GM19023 (cell line): ENCODE results near the gene PRSS22.

Experiments used
- ATAC-seq: cut with Tn5 transposase; IDR thresholded peaks from one replicate; pipeline ENCODE4 v1.9.1; 2021; ENCODE audit warnings: mild to moderate bottlenecking, moderate library complexity; ENCODE audit not compliant: unreplicated experiment

Gene PRSS22

DNA sequence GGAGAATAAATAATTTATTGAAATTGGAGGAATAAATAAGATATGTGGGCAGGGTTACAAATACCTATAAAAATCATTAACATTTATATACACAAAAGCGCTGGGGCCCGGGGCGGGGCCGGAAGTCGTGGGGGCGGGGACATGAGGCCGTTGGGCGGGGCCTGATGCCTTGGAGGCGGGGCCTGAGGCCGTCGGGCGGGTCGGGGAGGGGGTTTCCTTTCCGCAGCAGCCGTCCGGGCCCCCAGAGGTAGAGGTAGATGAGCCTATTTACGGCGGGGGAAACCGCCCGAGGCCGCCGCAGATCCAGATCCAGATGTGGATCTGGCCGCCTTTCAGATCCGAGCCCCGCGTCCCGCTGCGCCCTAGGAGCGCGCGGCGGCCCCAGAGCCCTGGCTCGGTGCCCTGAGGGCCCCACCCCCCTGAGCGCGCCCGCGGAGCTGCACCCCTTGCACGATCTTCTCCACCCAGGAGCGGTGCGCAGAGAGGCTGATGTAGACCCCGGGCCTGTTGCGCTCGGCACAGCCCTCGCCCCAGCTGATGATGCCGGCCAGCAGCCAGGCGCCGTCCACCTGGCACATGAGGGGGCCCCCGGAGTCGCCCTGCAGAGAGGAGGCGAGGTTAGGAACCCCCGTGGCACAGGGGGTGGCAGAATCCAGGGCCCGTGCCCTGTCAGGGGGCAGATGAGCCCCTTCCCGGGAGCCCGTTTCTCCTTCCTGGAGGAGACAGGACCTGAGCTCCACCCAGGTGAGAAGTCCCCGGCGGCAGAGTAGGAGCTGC is 5.1 kb downstream of the PRSS22 start:
- ATAC-seq = no peak

DNA sequence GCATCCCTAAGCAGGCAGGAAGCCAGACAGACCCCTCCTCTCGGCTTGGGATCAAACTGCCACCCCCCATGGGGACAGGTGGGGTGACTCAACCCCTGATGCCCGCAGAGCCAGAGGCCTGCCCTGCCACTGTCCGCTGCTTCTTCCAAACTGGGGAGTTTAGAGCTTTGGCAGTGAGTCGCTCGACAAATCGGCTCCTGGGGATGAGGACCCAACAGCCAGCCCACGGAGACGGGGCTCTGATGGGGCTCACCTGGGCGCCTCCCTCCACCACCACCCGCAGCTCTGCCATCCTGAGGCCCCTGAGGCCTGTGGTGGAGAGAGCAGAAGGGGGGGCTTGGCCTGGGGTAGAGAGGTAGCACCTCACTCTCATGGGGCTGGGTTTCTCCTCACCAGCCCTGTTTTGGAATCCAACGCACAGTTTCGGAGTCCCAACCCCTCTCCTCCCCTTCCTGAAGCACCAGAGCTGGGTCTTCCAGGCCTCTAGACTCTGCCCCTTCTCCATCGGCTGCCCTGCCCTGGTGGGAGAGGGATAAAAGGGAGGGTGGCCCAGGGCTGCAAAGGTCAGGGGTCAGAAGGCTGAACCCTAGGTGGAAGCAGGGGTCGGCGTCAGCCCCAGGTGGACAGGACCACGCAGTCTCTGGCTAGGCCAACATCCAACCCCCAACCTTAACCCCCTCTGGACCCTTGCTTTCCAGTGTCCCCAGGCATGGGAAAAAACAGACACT is 5.8 kb downstream of the PRSS22 start:
- ATAC-seq = no peak

DNA sequence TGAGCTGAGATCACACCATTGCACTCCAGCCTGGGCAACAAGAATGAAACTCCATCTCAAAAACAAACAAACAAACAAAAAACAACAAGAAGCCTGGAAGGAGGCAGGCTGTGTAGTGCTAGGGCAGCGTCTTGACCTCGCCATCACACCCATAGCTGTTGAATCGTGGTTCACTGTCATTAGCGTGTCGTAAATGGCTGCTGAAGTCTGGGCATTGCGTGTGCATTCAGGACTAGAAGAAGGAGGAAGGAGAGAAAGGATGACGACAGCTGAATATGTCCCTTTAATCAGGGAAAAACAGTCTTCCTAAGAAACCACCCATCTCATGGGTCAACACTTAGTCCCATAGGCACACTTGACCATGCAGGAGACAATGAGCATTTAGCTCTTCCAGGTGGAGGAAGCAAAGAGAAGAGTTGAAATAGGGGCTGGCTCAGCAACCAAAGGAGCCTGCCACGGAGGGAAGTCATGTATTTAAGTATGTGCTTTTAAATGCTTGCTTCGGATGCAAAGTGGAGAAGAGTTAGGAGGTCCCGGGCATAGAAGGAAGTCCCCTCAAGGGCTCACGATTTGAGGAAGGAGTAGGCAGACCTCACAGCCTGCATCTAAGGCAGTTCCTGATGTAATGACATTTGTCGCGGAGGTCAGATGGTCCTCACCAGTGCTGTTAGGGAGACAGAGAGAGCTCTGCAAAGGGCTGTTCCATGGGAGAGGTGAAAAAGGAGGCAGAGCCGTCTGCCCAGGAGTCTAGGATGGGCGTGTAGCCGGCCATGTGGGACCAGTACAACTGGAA is 8.8 kb downstream of the PRSS22 start:
- no peak for ATAC-seq

DNA sequence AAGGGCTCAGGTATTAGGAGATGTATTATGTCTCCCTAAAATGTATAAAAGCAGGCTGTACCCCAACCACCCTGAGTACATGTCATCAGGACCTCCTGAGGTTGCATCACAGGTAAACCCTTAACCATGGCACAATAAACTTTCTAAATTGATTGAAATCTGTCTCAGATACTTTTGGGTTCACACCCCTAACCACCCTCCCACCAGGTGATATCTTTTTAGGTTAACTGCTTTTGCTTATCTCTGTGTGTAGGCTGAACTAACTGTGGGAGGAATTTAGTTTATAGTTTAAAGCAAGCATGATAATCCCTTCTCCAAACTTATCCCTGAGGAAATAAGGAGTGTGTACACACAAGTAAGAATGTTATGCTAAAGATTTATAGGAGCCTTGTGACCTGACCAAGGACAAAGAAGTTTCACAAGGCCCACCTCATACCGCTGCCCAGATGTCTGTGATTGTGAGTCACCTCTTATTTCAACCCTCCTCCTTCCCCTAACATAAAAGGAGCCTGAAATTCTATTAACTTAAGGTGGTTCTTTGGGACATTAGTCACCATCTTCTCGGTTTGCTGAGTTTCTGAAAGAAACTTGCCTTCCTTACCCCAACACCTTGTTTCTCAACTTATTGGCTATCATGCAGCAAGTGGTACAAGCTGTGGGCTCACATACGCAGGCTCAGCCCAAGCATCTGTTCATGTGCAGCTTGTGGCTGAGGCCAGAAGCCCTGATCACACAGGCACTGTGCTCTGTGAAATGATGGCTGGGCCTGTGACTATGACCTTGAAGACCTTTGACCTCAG is 11.3 kb downstream of the PRSS22 start:
- ATAC-seq = no peak

DNA sequence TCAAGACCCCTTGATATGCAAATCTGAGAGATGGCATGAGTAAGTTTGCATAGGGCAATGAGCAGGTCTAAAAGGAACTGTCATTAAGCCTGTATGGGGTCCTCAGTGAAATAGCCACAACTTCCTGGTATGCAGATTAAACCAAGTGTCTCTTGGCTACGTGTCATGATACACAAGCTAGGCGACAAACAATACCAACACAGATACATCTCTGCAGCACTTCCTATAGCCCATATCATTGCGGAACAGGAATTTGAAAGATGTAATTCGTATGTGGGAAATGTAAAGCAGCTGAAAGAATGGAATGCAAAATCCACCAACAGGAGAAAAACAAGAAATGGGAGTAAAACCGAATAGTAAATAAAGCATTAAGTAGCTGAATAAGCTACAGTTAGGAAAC is 12.9 kb downstream of the PRSS22 start:
- ATAC-seq = no peak

DNA sequence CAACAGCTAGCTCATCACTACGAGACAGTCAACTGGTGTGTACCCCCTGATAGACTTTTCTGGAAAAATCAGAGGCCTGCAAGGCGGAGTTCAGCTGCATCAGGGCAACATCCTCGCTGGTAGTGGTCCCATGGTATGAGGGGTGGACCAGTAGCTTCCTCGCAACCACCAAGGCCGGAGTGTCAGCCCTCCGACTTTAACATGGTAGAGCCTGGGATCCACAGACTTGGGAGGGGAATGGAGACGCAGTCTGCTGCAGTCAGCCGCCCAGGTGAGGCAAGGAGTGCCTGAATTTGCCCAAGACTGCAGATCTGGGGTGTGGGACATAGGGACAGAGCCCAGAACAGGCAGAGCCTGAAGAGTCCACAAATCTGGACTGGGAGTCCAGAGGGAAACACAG is 14.4 kb downstream of the PRSS22 start:
- no peak for ATAC-seq

DNA sequence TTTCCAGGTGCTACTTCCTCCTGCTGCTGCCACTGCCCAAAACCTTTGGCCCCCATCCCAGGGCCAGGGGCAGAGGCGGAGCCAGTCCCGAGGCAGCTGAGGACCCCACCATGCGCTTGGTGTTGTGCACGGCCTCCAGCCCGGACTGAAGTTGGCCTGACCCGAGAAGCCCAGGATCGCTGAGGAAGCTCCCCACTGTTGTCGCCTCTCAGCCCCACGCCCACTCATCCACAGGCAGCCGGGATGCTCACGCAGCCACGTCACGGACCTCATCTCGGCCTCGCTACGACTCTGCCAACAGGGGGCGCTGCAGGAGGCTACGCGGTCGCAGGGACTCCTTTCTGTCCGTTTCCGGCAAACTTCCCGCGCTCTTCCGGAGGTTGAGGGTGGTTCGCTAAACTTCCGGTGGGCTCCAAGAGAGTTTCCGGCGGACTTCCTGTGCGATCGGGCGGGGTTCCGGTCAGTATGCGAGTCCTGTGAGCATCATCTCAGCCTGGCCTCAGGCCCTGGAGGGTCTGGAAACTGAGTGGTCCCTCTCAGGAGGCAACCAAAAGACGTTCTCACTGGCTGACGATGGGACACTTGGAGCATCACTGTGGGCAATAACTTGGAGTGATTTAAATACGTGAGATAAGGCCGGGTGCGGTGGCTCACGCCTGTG is 15.5 kb downstream of the PRSS22 start:
- no peak for ATAC-seq

DNA sequence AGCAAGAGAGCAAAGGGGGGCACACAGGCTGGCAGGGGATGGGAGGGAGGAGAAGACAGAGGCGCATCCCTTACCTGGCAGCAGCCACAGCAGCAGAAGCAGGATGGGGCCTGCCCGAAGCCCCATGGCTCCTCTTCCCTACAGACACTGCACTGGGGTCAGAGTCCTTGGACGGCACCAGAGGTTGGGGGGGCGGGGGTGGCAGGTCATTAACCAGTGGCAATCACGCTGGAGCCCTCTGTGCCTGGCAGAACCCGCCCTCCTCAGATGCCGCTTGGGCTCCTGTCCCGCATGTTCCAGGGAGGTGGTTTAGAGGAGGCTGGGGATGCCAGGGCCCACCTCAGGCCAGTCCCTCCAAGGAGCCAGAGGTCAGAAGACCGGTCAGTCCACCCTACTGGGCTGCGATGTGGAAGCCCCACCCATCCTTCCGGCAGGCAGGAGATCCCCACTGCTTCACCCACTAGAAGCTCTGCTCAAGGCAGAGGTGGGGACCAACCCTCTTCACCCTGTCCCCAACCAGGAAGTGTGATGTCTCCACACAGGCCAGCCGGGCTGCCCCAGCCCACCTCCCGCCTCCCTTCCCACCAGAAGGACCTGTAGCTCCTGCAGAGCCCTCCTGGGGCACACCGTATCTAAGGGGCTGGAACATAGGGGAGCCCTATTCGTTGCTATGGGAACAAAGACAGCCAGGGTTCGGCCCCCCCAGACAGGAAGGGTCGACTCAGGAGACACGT is 16.2 kb downstream of the PRSS22 start:
- no peak for ATAC-seq

DNA sequence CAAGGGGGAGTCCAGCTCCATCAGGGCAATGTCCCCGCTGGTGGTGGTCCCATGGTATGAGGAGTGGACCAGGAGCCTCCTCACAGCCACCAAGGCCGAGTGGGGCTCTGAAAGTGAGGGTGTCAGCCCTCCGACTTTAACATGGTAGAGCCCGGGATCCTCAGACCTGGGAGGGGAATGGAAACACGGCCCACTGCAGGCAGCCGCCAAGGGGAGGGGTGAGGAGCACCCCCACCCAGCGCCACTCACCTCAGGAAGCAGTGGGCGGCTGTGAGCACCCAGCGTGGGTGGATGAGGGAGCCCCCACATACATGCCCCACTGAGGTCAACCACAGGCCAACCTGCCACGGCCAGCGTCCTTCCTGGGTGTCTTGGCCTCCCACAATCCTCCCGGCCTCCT is 17.1 kb downstream of the PRSS22 start:
- no peak for ATAC-seq

DNA sequence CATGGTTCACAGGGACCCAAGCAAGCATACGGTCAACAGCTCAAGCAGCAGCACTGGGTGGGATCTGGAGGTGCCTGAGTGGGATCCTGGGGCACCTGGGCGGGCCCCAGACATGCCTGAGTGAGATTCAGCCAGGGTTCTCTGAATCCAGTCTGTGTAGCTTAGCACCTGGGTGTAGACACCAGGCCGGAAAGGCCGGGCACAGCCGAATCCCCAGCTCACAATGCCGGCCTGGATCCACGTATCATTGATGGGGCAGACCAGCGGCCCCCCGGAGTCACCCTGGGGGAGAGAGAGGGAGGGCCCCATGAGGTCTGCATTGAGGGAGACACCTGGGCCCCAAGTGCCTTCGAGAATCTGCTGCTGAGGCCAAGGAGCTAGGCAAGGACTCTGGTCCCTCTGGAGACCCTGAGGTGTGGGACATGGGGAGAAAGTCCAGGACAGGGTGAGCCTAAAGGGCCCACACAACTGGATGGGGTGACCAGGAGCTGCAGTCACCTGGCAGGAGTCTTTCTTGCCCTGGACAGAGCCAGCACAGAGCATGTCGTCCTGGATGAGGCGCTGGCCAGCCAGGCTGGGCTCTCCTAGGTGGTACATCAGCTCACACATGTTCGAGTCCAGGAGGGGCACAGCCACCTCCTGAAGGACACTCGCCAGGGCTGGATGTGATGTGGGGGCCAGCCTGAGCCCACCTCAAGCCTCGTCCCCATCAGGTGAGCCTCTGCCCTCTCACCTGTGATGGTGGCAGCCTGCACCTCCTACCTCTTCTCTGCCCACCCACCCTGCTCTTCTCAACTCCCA is 18.1 kb downstream of the PRSS22 start:
- no peak for ATAC-seq

DNA sequence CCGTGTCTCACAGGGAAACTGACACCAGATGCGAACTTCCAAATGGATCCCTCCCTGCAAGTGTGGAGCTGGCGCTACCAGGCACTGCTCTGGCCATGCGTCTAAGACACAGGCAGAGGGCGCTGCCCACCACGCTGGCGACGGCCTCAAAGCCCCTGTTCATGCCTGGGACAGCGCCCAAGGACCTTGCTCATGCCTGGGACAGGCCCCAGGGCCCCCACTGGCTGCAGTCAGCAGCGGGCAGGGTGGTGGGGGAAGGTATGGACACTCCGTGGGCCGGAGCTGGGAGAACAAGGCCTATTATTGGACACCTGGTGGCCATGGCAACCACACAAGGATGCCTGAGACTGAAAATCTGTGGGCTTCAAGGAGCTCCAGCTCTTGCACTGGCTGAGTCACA is 19.0 kb downstream of the PRSS22 start:
- ATAC-seq = no peak

DNA sequence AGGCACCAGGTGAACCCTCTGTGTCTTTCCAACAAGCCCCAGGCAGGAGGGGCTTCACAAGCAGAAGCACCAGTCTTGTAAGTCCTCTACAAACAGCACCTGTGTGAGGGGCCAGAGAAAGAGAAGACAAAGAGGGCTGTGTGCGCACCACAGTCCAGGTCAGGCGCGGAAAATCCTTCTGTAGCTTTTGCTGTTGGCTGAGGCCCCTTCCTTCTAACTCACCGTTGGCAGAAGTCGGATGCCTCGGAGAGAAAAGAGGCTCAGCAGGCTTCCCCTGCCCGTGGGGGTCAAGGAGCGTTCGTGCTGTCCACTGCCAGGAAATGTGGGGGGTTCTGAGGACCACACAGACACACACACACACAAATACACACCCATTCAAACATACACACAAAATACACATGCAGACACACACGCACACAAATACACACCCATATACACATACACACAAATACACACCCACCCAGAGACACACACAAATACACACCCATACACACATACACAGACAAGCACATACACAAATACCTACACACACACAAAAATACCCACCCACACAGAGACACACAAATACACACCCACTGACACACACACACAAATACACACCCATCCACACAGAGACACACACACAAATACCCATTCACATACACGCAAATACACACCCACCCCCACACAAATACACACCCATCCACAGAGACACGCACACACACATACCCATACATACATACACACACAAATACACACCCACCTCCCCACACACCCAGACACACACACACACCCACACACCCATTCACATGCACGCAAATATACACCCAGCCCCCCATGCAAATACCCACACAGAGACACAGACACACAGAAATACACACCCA is 21.1 kb downstream of the PRSS22 start:
- no peak for ATAC-seq

DNA sequence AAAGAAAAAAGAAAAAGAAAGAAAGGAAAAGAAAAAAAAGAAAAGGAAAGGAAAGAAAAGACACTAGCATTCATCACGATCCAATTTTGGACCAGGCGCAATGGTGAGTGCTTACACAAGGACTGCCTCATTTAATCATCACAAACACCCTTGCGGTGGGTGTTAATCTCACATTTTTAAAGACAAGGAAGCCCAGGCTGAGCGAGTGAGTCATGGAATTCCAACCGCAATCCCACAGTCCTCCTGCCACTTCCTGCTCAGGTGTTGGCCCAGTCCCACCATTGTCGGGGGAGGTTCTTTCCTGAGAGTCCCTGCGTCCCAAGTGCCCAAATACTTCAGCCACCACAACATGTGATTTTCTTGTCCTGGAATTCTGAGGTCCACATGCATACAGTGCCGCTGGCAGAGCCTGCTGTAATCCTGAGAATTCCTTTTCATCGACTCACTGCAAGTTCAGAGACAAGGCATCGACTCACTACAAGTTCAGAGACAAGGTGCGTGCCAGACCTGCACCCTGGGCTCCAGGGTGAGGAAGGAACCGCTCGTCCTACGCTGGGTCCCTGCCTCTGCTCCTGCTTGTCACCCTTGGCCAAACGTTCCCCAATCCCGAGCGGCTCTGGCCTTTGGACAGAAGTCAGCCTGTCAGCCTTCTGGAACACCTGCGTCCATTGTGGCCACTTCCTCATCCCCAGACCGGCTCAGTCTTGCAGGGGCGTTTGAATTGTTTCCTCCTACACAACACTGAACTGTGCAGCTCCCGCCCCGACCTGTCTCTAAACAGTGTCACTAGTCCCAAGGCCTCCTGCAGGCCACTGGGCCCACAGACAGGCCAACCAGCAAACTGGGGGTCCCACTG is 22.1 kb downstream of the PRSS22 start:
- ATAC-seq = no peak

DNA sequence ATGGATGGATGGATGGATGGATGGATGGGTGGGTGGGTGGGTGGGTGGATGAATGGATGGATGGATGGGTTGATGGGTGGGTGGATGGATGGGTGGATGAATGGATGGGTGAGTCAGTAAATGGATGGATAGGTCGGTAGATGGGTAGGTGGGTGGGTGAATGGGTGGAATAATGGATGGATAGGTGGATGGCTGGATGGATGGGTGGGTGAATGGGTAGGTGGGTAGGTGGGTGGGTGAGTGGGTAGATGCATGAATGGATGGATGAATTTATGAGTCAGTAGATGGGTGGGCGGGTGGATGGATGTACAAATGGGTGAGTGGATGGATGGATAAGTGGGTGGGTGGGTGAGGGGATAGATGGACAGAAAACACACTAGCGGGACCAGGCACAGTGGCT is 23.0 kb downstream of the PRSS22 start:
- ATAC-seq = no peak

DNA sequence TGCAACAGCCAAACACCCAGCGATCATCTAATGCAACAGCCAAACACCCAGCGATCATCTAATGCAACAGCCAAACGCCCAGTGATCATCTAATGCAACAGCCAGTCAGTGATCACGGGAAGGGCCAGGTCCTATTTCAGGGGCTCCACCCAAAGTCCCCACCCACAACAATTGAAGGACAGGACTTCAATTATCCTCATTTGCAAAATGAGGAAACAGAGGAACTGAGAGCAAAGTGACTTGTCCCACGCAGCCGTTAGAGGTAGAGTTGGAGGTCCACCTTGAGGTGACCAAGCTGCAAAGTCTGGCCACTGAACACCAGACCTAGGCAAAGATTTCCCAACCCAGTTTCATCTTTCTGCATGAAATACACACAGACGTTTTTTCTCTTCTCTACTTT is 24.2 kb downstream of the PRSS22 start:
- no peak for ATAC-seq

DNA sequence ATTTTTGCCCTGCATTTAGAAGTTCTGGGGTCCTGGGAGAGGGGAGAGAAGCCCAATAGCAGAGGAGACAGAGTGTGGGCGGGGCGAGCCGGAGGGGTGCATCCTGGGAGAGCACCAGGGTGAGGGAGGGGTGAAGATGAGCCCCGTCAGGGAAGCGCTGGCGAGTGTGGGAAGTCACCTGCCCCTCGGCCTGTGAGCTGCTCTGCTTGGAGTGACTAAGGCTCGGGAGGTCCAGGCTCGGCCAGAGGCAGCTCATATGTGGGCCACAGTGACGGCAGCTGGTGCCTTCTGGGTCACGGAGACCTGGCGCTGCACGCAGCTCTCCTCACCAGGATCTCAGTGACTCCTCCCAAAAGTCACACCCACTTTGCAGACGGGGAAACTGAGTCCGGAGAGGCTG is 26.8 kb downstream of the PRSS22 start:
- no peak for ATAC-seq

DNA sequence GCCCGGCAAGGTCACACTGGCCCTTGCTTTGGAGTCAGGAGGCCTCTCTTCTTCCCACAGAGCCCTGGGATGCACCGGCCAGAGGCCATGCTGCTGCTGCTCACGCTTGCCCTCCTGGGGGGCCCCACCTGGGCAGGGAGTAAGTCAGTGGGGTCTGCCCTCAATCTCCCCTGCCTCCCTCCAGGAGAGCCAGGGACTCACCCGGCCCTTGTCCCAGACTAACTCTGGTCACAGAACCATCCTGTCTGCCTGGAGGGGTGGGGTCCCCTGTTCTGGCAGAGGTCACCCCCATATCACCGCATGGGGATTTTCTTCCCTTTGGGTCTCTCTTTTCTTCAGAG is 27.6 kb downstream of the PRSS22 start:
- no peak for ATAC-seq
